GM13976 (cell line): ENCODE measurements around the gene GCNT1.
A peak's percentile ranks its signal among the peaks of the same experiment; 100 is the strongest.

ENCODE experiments used
- DNase-seq: peaks from one replicate; pipeline ENCODE4 v3.0.0; 2012; ENCODE audit warnings: low spot score
- CTCF ChIP-seq: IDR thresholded peaks from 2 replicates; pipeline ENCODE4 v1.5.1; 2012; ENCODE audit warnings: borderline replicate concordance, mild to moderate bottlenecking; ENCODE audit not compliant: insufficient read depth; ENCODE audit errors: extremely low read depth, missing control alignments, control extremely low read depth
- in situ Hi-C: fragments of 300-500 bp; cut with MboI; formaldehyde crosslinking; loops from one replicate; pipeline ENCODE4 v1.12.0; 2022; ENCODE audit warnings: low sequenced_read_pairs, mixed read lengths, inconsistent platforms; ENCODE audit not compliant: unreplicated experiment

Gene GCNT1

DNA sequence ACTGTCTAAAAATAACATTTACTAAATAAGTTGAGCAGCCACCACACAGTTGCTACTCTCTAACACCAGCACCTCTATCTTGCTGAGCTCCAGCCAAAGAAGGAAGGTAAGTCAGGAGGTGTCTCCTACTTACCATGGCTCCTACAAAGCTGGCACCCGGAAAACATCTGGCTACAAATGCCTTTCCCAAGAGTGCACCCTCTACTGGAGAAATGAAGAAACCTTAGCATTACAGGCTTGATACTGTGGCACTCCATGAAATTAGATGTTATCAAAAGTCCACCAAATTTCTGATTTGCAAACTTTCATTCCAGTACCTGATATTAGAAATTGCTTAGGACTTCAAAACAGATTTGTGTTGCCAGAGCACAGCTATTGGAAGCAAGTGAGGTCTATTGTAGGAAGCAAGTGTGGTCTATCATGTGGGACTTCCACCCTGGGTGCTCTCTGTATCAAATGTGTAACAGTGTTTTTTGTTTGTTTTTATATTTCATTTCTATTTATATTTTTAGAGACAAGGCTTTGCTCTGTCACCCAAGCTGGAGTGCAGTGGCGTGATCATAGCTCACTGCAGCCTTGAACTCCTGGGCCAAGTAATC is 39.1 kb upstream of the GCNT1 start:
- DNase-seq: no peak
- in situ Hi-C loops: no loop called here
- TF ChIP-seq CTCF: peak; percentile 11

DNA sequence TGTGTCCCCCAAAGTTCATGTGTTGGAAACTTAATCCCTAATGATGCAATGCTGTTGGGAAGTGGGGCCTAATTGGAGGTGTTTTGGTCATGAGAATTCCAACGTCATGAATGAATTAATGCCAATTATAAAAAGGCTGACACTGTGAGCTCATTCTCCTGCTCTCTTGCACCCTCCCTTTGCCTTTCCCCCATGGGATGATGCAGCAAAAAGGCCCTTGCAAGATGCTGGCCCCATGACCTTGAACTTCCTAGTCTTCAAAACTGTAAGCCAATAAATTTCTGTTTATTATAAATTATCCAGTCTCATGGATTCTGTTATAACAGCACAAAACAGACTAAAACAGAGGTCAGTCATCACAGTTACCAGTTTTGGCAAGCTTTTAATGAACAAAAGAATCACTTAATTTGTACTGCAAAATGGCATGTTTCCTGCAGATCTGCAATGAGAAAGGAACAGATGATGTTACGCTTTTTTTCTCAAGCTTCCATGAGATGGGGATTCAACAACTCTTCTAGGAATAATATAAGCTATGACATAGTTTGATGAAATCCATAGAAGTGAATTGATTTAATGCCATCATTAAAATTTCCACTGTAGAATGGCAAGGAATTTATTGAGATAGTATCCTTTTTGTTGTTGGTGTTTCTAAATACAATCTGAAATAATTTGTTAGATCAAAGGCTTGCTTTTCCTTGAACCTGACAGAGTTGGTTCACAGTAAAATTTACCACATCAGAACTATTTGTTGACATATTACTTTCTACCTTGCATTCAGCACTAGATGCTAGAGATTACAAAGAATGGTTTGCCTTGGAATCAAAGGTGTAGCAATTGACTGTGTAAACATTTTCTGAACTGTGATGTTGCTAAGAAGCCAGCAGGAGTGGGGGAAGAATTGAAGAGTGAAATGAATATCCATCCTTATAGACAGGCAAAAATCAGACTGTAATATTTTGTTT is 35.5 kb upstream of the GCNT1 start:
- no peak for TF ChIP-seq CTCF
- DNase-seq: no peak
- in situ Hi-C loops: no loop called here

DNA sequence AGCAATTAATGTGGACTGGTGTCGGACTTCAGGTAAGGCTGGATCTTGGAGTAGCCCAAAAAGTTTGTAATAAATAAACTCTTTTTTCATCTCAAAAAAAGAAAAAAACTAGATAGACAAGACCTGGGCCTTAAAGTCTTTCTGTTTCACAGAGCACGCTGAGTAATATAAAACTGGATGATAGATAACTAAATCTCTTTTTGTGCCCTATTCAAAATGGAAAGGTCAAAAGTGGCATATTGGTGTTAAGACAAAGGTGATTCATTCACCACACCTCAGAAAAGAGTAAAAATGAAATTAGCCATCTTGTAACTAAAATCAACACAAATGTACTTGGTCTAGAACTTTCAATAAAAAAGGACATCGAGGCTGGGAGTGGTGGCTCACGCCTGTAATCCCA is 34.5 kb upstream of the GCNT1 start:
- DNase-seq: no peak
- TF ChIP-seq CTCF: no peak
- in situ Hi-C loops: no loop called here

DNA sequence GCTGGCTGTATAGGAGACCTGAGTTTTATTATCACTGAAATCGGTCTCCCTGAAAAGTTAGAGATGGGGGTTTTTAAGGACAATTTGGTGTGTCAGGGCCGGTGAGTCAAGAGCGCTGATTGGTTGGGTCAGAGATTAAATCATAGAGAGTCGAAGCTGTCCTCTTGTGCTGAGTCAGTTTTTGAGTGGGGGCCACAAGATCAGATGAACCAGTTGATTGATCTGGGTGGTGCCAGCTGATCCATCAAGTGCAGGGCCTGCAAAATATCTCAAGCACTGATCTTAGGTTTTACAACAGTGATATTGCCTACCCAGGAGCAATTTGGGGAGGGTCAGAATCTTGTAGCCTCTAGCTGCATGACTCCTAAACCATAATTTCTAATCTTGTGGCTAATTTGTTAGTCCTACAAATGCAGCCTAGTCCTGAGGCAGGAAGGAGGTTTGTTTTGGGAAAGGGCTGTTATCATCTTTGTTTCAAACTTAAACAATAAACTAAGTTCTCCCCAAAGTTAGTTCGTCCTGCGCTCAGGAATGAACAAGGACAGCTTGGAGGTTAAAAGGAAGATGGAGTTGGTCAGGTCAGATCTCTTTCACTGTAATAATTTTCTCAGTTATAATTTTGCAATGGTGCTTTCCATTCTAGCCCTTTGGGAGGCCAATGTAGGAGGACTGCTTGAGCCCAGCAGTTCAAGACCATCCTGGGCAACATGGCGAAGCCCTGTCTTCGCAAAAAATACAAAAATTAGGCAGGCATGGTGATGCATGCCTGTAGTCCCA is 33.1 kb upstream of the GCNT1 start:
- in situ Hi-C loops: no loop called here
- TF ChIP-seq CTCF: no peak

GRCh38 chr9:76426807-76427419 is 32.1 kb upstream of the GCNT1 start:
- TF ChIP-seq CTCF: no peak
- in situ Hi-C loops: no loop called here
- no peak for DNase-seq

More for the DNA sequence above, 33.1 kb upstream of the GCNT1 start:
- no peak for DNase-seq

- in situ Hi-C loops: no loop called here
- no peak for DNase-seq
- TF ChIP-seq CTCF: no peak
Observed at GRCh38 chr9:76431601-76432000, 27.4 kb upstream of the GCNT1 start.
